GM12891 (cell line): ENCODE data around the gene STK25.

Experiments used
- POLR2A ChIP-seq: IDR thresholded peaks from 2 replicates; pipeline ENCODE4 v1.6.1; 2011; ENCODE audit warnings: low read depth, low read length, control low read depth
- TAF1 ChIP-seq: IDR thresholded peaks from 2 replicates; pipeline ENCODE4 v1.6.1; 2011; ENCODE audit warnings: low read depth, low read length, control low read depth

DNA sequence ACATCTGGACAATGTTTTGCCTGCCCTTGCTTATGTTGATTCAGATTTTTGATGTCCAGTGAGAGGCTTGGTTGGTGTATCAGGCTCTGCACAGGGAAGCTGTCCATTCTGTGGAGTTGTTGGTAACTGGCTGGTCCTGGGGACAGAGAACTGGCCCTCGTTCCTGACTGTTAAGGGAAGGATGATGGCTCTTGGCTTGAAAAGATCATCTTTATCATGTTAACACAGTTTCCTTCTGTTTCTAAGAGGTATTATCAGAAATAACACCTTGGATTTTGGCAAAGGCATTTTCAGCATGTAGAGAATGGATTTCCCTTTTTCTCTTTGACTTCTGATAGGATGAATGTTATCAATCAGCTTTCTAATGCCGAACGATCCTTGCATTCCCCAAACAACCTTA is 19.3 kb downstream of the STK25 start:
- TF ChIP-seq POLR2A (no peak), TAF1 (no peak)
